Inflammatory macrophage treated with lipopolysaccharide for 1 hour (primary cell): ENCODE results near the gene PARD3.
"Not testable (repeated sequence)": the region's sequence is repeated elsewhere in the genome, so short reads cannot be mapped to it uniquely, and the experiment has no call there.

Experiments
- DNase-seq, 2 donors: peaks; one replicate each; pipeline ENCODE4 v3.0.0-alpha.2; 2020 to 2022

PARD3 gene

GRCh38 chr10:34439386-34439785 lies 375.7 kb downstream of the PARD3 start:
- peak; percentile 38 to 56 for DNase-seq

- DNase-seq = no peak
Measured at GRCh38 chr10:34438741-34439140, 376.4 kb downstream of the PARD3 start.

- DNase-seq = no peak
Measured at GRCh38 chr10:34437906-34438305, 377.2 kb downstream of the PARD3 start.

- peak; percentile 35 to 48 for DNase-seq
Measured at GRCh38 chr10:34434119-34434594, 380.9 kb downstream of the PARD3 start.

GRCh38 chr10:34433241-34434076 lies 381.6 kb downstream of the PARD3 start:
- DNase-seq = peak; percentile 15 to 50

GRCh38 chr10:34432589-34432988 lies 382.5 kb downstream of the PARD3 start:
- DNase-seq = no peak

- peak; percentile 65 to 76 for DNase-seq
Measured at GRCh38 chr10:34430685-34431084, 384.4 kb downstream of the PARD3 start.

GRCh38 chr10:34428501-34428900 lies 386.6 kb downstream of the PARD3 start:
- DNase-seq = no peak

GRCh38 chr10:34427911-34428216 lies 387.2 kb downstream of the PARD3 start:
- DNase-seq = no peak

GRCh38 chr10:34427158-34427910 lies 387.8 kb downstream of the PARD3 start:
- DNase-seq = not testable (repeated sequence)

GRCh38 chr10:34426538-34427157 lies 388.4 kb downstream of the PARD3 start:
- DNase-seq = not testable (repeated sequence)

GRCh38 chr10:34426041-34426440 lies 389.1 kb downstream of the PARD3 start:
- DNase-seq = no peak

GRCh38 chr10:34423673-34424625 lies 391.1 kb downstream of the PARD3 start:
- no peak for DNase-seq

GRCh38 chr10:34420795-34421194 lies 394.3 kb downstream of the PARD3 start:
- no peak for DNase-seq

GRCh38 chr10:34420273-34420672 lies 394.8 kb downstream of the PARD3 start:
- DNase-seq = no peak

- DNase-seq = no peak
Measured at GRCh38 chr10:34415039-34415438, 400.1 kb downstream of the PARD3 start.

- DNase-seq = no peak
Measured at GRCh38 chr10:34413756-34414587, 401.1 kb downstream of the PARD3 start.

GRCh38 chr10:34413214-34413613 lies 401.9 kb downstream of the PARD3 start:
- no peak for DNase-seq

GRCh38 chr10:34408956-34409355 lies 406.1 kb downstream of the PARD3 start:
- no peak for DNase-seq

GRCh38 chr10:34408381-34408780 lies 406.7 kb downstream of the PARD3 start:
- DNase-seq = no peak

GRCh38 chr10:34407324-34407805 lies 407.7 kb downstream of the PARD3 start:
- DNase-seq = peak; percentile 15 to 21
